Embryonic facial prominence (tissue), 1 donor: ENCODE data around the gene BICC1.

Source experiments
- DNase-seq: peaks from one replicate; pipeline ENCODE4 v3.0.0-alpha.2; 2016; ENCODE audit errors: extremely low spot score

BICC1 gene

DNA sequence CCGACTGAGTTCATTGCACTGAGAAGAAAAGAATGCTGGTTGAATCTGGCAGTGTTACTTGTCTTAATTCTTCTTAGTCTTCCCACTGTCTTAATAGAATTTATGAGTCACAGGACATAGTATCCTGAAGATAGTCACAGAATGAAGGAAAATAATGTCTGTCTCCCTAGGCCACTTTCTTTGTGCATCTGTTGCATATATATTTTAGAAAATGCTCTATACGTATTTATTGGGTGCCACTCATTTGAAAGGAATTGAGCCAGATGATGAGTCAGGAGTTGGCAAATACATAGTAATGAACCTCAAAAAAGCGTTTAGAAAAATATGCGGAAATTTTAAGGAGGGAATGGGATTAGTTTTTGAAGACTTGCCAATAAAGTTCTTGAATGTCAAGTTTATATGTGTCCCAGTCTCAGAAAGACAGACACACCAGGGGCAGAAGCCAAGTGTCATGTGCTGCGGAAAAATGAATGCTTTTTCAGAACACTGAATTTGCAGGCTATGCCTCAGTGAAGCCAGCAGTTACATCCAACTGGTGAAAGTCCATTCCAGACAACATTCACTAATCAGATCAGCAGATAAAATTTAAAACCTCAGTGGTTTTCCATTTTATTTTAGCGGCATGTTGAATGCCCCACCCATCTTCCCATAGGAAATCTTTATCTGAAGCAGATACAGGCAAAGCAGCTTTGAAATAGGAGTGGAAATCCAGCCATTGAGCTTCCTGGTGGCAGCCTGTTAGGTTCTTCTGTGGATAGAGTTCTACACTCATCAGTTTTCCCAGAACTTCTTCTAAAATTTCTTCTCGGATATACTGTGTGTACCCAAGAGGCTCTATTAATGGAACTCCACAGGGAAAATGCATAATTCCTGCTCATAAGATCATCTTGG lies 308.4 kb downstream of the BICC1 start:
- DNase-seq: peak; percentile 28

DNA sequence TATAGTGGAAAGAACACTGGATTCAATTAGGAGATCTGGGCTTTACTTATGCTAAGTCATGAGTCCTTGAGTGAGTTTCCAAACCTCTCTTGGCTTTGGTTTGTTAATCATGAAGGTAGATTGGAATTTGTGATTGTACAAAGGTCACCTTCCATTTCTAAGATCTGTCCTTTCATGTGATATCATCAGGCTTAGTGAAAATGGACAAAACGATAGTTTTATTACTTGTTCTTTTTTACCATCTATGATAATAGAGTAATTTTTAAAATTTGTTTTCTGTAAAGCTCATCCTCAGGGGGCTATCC lies 309.0 kb downstream of the BICC1 start:
- no peak for DNase-seq

DNA sequence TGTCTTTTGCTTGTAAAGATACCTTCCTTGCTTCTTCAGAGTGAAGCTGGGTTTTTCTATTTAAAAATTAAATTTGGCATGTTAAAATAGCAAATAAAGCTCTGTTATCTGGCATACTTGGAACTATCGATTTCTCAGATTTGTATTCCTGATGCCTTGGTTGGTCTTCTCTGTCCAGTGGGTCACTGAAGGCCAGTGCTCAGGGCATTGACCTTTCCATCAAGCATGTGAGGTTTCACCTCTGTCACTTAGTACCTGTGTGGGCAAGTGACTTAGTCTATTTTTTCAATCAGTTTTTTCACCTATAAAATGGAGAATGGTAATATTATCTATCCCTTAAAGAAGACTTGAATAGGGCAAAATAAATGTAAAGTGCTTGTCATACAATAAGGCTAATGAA lies 311.3 kb downstream of the BICC1 start:
- no peak for DNase-seq

DNA sequence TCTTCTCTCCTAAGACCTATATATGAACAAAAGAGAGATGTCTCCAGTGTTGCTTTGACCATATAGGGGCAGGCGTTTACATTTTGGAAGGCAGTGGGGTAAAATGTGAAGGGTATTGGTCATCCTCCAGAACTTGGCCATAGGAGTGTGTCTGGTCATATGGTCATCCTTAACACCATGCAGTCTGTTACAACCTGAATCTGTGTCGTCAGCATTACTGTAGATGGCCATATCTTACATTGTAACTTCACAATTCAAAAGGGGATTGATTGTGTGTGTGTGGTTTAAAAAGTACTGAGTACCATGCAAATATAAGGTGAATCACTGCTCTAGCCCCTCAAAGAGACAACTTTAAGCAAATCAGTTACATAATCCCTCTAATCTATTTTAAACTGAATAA lies 311.7 kb downstream of the BICC1 start:
- DNase-seq: no peak

DNA sequence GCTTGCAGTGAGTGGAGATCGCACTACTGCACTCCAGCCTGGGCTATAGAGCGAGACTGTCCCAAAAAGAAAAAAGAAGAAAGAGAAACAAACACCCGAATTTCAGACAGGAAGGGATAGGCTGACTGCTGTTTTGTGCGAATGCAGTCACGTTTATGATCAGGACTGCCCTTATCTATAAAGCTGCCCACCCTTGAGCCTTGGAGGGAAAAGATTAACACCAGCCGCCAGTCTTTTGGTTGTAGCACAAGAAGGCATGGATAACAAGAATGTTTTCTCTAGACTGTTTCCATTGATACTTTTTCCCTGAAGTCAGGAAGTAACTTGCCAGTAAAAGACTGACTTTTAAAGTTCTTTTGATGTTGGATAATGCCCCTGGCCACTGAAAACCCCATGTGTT lies 314.0 kb downstream of the BICC1 start:
- DNase-seq: no peak

DNA sequence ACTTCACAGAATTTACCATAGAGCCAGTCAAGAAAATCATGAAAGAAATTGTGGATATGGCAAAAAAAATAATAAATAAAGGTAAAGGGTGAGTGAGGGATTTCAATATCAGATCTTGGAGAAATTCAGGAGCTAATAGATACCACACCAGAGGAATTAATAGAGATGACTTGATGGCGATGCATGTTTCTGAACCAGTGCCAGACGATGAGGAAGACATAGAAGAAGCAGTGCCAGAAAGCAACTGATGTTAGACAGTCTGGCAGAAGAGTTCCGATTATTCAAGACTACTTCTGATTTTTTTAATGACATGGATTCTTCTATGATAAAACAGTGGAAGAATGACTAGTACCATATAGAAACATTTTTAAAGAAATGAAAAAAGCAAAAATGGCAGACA lies 314.7 kb downstream of the BICC1 start:
- DNase-seq: no peak

DNA sequence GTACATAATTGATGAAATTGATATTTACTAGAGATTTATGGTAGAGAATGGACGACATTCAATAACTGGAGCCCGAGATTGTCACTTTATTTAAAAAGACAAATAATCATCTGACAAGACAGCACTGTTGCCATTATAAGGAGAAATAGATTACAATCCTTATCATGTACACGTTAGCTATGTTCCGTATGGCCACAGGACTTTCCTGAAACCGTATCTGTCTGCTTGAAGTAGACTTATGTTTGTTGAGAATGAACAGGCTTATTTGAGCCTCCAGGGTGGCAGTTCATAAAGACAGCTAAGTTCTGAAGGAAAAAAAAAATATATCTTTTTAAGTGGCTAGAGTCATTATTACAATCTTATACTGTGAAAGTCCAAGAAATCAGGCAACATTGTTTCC lies 317.2 kb downstream of the BICC1 start:
- no peak for DNase-seq

DNA sequence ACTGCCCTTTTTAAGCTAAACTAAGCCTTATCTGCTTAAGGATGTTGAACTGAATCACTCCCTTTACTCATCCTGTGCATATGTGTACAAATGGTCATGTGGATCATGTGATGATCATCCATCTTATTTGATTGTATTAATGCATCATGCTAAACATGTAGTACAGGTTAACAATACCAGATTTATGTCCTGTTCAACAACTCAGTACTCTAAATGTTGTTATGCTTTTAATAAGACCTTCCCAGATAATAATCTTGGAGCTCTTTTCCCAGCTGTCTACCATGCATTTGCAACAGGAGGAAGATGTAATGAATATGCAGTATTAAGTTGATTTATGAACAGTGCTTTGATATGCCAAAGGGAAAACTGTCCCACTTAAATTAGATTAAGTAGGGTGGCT lies 318.0 kb downstream of the BICC1 start:
- DNase-seq: no peak

DNA sequence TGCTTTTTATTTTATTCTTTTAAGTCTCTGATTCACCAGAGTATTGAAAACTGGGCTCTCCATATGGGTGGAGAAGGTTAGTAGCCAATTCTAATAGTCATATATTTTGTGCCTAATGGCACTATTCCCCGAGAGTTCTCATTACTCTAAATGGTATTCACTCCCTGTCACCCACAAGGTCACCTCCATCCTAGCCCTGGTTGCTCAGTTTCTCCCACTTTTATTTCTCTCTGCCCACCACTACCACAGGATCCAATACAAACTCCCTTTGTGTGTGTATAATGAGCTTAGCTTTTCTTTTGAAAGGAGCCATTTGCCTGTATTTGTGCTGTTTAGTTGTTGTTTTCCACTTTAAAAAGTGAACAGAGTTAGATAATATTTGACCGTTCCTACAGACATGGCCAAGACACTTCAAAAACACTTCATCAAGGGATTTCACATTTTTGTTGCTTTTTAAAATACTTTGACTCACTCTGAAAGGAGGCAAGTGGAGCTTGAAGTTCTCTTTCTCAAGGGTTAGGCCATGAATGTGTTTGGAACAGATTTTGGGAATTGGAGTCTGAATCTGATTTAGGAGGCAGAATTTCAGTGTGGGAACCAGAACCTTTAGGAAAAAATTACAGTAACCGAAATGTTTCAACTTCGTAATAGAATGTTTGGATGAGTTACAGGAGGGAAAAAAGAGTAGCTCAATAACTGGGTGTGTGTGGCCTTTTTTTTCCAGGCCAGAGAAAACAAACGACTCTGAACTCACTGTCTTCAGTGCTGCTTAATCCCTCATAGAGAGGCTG lies 321.3 kb downstream of the BICC1 start:
- DNase-seq: no peak

DNA sequence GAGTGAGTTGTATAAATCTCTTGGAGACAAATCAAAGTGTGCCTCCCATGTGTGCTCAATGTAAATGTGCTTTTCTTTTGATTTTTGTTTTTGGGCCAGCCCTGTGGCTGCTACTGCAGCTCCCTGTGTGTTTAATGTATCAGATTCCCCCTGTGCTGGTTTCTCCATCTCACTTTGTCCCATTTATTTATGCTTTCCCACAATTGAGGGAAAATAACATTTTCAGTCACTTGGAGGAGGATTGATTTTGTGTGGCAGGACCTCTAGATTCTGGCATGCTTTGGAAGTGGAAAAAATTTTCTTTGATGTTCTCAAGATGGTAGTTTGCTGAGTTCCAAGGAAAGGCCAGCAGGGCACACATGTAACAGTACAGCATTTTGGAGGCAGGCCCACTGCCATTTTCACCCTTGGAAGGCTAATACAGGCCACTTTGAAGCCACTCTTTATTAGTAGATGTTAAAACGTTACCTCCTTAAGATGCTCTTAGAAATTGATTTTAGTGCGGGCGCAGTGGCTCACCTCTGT lies 323.6 kb downstream of the BICC1 start:
- no peak for DNase-seq

DNA sequence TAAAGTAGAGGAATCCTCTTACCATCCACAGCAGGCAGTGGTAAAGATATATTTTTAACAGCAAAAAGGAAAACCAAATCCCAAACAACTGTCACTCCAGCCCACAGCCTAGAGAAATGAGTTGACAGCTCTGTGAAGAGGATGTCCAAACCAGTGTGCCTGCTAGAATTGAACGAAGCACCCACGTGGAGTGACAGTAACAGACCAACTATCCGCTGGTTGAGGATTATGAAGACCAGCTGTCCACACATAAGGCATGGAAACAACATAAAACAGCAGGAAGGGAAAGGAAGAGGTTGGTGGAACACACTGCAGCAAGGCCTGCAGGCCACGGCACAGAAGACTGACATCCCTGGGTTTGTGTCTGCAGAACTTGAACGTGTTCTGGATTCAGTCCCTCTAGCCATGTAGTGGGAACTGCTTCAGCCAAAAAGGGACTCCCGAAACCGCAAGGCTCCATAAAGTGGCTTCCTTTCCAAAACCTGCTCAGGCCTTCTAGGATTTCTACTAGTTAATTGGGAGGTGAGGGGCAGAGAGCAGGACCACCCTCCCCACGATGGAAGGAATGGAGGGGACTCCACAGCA lies 324.4 kb downstream of the BICC1 start:
- no peak for DNase-seq

DNA sequence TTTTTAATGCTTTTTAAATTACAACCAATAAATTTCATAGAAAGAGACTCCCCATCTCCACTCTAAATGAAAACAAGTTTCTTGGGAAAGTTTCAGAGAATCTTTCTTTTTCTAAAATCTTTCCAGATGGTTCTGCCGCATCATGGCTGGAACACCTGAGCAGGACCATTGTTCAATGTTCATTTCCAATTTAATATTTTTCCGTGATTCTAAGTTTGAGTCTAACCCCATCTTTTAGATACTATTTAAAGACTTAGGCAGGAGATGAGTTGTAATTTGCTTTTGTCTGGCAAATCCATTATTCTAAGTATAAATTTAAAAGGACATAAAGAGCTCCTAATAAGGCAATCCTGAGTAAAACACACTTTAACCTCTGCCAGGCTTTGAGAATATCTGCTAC lies 325.2 kb downstream of the BICC1 start:
- no peak for DNase-seq

DNA sequence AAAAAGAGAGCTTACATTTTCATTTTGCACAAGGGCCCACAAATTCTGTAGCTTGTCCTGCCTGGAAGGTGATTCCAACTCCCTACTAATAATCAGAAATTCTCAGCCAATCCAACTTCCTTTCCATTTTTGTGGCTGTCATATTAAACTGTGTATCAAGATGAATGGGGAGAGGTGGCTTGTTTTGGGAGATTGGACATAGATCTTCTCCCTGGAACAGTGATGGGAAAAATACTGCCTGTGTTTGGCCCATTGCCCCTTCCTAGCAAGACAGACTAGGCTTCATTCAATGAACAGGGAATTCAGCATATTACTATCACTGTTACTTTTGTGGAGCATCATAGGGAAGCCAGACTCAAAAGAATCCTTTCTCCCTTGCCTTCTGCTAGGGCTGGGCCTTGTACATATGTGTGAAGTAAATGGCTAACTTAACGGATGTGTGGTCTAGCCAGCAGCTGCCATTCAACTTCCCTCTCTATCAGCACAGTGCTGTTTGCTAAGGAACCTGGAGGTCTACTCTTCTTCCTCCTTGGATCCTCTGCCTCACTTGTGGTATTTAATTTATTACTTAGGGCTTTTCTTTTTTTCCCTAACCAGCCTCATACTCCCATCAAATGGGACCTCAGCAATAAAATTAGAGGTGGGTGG lies 326.0 kb downstream of the BICC1 start:
- DNase-seq: no peak

DNA sequence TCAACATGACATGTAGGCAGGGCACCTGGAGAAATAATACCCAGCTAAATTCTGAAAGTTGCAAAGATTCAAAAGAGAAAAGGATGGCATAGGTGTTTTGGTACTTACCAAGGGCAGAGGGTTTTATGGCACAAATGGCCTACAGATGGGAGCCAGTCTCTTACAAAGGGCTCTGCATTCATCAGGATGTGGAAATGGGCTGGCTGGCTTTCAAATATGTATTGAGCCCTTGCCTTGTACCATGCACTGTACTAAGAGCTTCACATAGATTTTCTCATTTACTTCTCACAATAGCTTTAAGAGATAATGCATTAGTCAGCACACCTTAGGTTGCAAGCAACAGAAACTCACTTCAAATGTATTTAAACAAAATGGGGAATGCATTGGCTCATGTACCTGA lies 327.1 kb downstream of the BICC1 start:
- no peak for DNase-seq

DNA sequence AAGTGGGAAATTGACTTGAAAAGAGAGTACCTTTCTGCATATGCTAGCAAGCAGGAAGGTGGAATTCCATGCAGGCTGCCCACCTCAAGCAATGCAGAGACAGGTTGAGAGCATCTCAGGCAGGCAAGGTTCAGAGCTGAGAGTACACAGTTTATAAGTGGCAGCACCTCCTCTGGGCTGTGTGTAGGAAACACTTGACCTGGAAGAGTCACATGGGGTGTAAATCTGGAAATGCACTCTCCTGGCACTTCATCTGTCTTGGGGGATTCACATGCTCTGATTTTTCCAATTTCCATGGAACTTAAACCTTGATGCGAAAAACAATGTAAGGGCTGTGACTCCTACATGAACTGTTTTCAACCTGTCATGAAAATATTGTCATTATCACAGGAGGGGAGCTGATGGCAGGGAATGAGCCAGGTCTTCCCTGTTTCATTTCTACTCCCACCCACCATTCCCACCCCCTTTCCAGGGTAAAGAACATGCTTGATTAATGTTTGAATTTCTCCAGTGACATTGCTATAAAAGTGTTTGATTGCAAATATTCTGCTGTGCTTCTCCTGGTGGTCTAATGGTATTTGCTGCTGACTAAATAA lies 328.3 kb downstream of the BICC1 start:
- no peak for DNase-seq

DNA sequence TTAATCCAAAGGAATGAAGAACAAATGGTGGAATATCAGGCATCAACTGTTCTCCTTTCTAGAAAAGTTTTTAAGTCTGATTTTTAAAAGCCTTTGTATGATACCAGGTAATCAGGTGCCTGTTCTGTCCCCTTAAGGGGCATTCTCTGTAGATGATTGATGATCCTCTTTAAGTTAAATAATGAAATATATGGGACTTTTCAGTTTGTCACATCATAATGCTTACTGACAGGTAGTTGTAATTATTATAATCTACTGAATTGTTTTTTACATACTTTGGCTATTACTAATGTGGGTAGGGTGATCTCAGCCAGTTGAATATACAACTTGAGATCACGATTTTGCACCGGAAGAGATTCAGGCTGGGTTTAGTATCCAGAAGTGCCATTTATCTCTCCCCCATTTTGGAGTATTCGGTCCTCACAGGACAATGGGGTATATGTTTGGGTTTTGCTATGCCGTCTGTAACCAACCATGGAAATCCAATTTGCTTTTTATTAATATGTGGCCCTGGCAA lies 330.2 kb downstream of the BICC1 start:
- DNase-seq: no peak

DNA sequence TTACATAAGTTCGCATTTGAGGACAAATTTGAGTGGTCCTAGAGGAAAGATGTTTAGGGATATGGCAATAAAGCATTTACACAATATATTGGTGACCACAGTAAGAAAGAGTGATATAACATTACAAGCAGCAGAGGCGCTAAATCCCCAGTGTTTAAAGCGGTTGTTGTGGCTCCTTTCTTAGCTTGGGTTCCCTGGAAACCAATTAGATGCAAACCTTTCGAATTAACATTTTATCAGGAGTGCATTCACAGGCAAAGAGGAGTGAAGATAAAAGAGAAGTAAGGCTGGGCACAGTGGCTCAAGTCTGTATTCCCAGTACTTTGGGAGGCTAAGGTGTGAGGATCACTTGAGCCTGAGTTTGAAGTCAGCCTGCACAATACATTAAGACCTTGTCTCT lies 331.1 kb downstream of the BICC1 start:
- DNase-seq: no peak

DNA sequence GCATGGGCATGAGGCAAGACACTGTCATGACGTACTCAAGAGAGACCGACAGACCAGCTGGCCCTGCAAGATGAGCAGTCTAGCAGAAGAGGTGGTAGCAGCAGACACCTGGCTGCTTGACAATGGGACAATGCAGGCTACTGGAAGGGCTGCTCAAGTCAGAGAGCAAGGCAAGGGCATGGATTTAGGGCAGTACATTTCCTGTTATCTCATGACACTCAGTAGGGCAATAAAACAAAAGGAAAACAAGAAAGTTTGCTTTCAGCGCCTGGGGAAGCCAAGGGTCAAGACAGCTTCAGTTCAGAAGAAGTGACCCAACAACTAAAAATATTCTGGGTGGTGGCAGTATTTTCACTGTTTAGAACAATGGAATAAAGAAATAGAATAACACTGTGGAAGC lies 332.0 kb downstream of the BICC1 start:
- no peak for DNase-seq

DNA sequence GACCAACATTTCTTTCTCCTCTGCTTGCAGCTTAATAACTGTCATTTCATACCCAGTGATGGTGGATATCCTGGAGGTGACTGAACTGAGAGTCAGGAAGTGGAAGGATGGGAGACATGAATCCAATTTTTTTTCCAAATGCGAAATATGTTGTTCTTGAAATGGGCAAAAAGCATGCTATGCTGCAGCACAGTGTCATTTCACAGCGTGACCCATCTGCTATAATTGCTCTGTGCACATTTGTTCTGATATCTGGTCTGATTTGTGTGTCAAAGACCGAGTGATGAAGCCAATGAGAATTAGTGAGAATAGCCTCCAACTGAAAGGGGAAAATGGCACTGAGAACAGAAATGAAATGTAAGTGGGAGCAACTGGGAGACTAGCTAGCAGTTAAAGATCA lies 334.2 kb downstream of the BICC1 start:
- DNase-seq: no peak

DNA sequence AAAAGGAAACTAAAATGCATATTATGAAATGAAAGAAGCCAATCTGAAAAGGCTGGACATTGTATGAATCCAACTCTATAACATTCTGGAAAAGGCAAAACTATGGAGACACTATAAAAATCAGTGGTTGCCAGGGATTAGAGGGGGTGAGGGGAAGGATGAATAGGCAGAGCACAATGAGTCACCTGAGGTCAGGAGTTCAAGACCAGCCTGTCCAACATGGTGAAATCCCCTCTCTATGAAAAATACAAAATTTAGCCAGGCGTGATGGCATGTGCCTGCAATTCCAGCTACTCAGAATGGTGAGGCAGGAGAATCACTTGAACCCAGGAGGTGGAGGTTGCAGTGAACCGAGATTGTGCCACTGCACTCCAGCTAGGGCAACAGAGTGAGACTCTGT lies 338.9 kb downstream of the BICC1 start:
- no peak for DNase-seq

DNA sequence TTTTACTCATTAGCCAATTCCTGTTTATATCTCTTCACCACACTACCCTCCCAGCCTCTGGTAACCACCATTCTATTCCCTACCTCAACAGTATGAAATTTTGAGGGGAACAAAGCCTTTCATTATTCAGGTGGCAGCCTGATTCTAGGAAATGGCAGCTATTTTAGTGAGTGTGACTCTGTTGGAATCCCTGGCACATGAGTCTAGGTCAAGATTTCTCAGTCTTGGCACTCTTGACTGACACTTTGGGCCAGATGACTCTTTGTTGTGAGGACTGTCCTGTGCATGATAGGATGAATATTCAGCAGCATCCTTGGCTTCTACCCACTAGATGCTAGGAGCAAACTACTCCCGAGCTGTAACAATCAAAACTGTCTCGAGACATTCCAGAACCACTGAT lies 341.0 kb downstream of the BICC1 start:
- no peak for DNase-seq

DNA sequence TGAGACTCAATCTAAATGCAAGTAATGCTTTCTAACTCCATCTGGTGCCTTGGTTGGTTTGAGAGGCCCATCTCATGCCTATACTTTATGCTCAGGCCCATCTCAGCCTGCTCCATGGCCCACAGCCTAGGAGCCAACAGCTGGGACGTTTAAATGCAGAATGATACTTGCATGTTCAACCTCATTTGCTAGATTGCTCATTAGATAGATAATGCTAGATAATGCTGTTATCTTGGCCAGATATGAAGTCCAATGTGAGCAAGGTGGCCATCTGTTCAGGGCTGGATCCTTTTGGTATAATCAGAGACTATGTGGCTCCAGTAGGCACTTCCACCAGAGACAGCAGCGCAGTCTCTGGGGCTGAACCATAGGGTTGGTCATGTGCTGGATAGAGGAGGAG lies 342.1 kb downstream of the BICC1 start:
- DNase-seq: no peak
